ENCODE measurements around the gene GLTPD2.

DNA sequence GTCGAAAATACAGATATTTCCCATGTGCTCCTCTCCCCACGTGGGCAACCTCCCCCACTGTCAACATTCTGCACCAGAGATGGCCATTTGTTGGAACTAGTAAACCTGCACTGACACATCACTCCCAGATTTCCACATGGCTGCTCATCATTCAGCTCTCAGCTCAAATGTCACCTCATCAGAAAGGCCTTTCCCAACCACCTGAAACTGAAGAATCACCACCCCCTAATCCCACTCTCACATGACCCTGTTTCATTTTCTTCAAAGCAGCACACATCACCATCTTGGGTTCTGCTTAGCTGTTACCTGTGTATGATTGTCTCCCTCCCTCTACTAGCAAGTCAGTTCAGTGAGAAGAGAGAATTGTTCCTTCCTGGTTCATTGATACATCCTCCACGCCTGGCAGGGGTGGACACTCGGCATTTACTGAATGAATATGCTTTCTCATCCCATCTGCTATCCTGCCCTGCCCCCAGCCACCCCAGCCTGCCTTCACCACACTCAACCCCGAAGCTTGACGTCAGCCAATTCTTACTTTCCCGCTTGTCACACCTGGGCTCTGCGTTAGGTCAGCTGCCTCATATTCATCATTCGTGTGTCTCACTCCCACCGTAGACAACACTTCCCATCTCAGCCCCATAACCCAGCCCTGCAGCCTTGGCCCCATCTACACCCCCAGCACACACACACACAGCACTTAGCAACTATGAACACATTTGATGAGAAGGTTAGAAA is 11.9 kb downstream of the GLTPD2 start:
- TF ChIP-seq, protein P1, sequence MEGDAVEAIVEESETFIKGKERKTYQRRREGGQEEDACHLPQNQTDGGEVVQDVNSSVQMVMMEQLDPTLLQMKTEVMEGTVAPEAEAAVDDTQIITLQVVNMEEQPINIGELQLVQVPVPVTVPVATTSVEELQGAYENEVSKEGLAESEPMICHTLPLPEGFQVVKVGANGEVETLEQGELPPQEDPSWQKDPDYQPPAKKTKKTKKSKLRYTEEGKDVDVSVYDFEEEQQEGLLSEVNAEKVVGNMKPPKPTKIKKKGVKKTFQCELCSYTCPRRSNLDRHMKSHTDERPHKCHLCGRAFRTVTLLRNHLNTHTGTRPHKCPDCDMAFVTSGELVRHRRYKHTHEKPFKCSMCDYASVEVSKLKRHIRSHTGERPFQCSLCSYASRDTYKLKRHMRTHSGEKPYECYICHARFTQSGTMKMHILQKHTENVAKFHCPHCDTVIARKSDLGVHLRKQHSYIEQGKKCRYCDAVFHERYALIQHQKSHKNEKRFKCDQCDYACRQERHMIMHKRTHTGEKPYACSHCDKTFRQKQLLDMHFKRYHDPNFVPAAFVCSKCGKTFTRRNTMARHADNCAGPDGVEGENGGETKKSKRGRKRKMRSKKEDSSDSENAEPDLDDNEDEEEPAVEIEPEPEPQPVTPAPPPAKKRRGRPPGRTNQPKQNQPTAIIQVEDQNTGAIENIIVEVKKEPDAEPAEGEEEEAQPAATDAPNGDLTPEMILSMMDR (IDR thresholded peaks at IDR 0.05), result no peak
- TF ChIP-seq POLR2A (IDR thresholded peaks at IDR 0.05), result no peak

Measured in right lobe of liver (tissue), 4 donors.